Measurements from ENCODE around the gene TP53I3.

- TF ChIP-seq CTCF (conservative IDR thresholded peaks at IDR 0.05; ENCODE audit: low read length) (no peak), EZH2phosphoT487 (IDR thresholded peaks at IDR 0.05; ENCODE audit: borderline replicate concordance) (no peak)
These were observed 37.9 kb upstream of the TP53I3 start for GRCh38 chr2:24122366-24123194.

All from Loucy (cell line).